ENCODE data around the gene KNSTRN.

DNA sequence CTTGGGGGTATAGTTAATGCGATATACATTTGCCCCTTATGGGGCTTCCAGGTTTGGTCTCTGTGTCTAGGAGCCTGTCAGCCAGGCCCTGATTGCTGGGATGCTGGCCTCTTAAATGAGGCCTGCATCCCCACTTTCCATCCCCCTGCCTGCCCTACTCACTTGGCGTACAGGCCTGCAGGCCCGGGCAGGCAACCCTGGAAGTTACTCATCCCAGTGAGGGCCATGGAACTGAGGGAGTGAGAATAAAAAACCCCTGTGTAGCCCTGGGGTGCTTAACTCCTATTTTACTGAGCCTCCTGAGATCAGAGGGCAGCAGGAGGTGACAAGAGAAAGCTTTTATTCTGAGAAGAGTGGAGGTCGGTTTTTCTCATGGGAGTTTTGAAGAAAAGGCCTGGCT is 22.5 kb upstream of the KNSTRN start:
- TF ChIP-seq ZNF266 (tag by site-specific recombination; IDR thresholded peaks at IDR 0.05; ENCODE audit: low read depth) (no peak), GLIS2 (tag by site-specific recombination; IDR thresholded peaks at IDR 0.05) (no peak), ZNF785 (tag by site-specific recombination; IDR thresholded peaks at IDR 0.05) (no peak)
- TF ChIP-seq, protein P1, sequence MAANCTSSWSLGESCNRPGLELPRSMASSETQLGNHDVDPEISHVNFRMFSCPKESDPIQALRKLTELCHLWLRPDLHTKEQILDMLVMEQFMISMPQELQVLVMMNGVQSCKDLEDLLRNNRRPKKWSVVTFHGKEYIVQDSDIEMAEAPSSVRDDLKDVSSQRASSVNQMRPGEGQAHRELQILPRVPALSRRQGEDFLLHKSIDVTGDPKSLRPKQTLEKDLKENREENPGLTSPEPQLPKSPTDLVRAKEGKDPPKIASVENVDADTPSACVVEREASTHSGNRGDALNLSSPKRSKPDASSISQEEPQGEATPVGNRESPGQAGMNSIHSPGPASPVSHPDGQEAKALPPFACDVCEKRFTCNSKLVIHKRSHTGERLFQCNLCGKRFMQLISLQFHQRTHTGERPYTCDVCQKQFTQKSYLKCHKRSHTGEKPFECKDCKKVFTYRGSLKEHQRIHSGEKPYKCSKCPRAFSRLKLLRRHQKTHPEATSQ (tag by site-specific recombination; IDR thresholded peaks at IDR 0.05), result no peak
- TF ChIP-seq, protein P2, sequence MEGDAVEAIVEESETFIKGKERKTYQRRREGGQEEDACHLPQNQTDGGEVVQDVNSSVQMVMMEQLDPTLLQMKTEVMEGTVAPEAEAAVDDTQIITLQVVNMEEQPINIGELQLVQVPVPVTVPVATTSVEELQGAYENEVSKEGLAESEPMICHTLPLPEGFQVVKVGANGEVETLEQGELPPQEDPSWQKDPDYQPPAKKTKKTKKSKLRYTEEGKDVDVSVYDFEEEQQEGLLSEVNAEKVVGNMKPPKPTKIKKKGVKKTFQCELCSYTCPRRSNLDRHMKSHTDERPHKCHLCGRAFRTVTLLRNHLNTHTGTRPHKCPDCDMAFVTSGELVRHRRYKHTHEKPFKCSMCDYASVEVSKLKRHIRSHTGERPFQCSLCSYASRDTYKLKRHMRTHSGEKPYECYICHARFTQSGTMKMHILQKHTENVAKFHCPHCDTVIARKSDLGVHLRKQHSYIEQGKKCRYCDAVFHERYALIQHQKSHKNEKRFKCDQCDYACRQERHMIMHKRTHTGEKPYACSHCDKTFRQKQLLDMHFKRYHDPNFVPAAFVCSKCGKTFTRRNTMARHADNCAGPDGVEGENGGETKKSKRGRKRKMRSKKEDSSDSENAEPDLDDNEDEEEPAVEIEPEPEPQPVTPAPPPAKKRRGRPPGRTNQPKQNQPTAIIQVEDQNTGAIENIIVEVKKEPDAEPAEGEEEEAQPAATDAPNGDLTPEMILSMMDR (tag by site-specific recombination; IDR thresholded peaks at IDR 0.05), result no peak
- TF ChIP-seq, protein P3, sequence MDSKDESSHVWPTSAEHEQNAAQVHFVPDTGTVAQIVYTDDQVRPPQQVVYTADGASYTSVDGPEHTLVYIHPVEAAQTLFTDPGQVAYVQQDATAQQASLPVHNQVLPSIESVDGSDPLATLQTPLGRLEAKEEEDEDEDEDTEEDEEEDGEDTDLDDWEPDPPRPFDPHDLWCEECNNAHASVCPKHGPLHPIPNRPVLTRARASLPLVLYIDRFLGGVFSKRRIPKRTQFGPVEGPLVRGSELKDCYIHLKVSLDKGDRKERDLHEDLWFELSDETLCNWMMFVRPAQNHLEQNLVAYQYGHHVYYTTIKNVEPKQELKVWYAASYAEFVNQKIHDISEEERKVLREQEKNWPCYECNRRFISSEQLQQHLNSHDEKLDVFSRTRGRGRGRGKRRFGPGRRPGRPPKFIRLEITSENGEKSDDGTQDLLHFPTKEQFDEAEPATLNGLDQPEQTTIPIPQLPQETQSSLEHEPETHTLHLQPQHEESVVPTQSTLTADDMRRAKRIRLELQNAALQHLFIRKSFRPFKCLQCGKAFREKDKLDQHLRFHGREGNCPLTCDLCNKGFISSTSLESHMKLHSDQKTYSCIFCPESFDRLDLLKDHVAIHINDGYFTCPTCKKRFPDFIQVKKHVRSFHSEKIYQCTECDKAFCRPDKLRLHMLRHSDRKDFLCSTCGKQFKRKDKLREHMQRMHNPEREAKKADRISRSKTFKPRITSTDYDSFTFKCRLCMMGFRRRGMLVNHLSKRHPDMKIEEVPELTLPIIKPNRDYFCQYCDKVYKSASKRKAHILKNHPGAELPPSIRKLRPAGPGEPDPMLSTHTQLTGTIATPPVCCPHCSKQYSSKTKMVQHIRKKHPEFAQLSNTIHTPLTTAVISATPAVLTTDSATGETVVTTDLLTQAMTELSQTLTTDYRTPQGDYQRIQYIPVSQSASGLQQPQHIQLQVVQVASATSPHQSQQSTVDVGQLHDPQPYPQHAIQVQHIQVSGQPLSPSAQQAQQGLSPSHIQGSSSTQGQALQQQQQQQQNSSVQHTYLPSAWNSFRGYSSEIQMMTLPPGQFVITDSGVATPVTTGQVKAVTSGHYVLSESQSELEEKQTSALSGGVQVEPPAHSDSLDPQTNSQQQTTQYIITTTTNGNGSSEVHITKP (tag by site-specific recombination; IDR thresholded peaks at IDR 0.05), result no peak
